ENCODE results near the gene EARS2.

GRCh38 chr16:23566724-23567123 is 9.6 kb upstream of the EARS2 start:
- no peak for TF ChIP-seq POLR2A (IDR thresholded peaks at IDR 0.05)
- no peak for TF ChIP-seq CTCF (IDR thresholded peaks at IDR 0.05)
